Omental fat pad (tissue), 4 donors: ENCODE results near the gene MNT. TPM values are rescaled to one million over a fixed set of nuclear protein-coding genes. Genes with fewer than 3 reads are reported as not detected.

ENCODE experiments used
- ATAC-seq: fragments of 150-250 bp; one replicate; pipeline ENCODE4 v1.9.1; 2016; ENCODE audit warnings: mild to moderate bottlenecking, moderate library complexity; ENCODE audit not compliant: low FRiP score
- DNase-seq: peaks from one replicate; pipeline ENCODE4 v3.0.0-alpha.2; 2019; ENCODE audit warnings: low spot score
- CTCF ChIP-seq, 3 donors: fragments of 450-650 bp; IDR thresholded peaks; one replicate each; pipeline ENCODE4 v1.5.1; 2016 to 2017; ENCODE audit warnings: antibody characterized with exemption in 3 of 3, mild to moderate bottlenecking in 3 of 3, moderate library complexity in 2 of 3
- total RNA-seq, 4 donors: library from RNA; depleted of rRNA; stranded (reverse); fragments of >200 nt; gene quantifications; one replicate each; pipeline ENCODE4 v1.1.0, GENCODE V29; 2016

MNT gene
- total RNA-seq, 4 donors from 2014 or later = 11.9 to 23.2 (median 18.5) TPM

- TF ChIP-seq CTCF (IDR thresholded peaks at IDR 0.05) = no peak
These were observed 9.1 kb downstream of the MNT start for GRCh38 chr17:2391597-2392251.

GRCh38 chr17:2390199-2390836, 10.5 kb downstream of the MNT start:
- TF ChIP-seq CTCF (IDR thresholded peaks at IDR 0.05) = no peak
- DNase-seq (no peak), ATAC-seq (no peak)

More at GRCh38 chr17:2391597-2392251, 9.1 kb downstream of the MNT start:
- DNase-seq = no peak
- ATAC-seq = no peak

- TF ChIP-seq CTCF (IDR thresholded peaks at IDR 0.05) = no peak
- DNase-seq (no peak), ATAC-seq (no peak)
These were observed 12.2 kb downstream of the MNT start for GRCh38 chr17:2388683-2389055.

GRCh38 chr17:2388020-2388682, 12.7 kb downstream of the MNT start:
- DNase-seq (no peak), ATAC-seq (no peak)
- no peak for TF ChIP-seq CTCF (IDR thresholded peaks at IDR 0.05)

- no peak for DNase-seq
- no peak for TF ChIP-seq CTCF (IDR thresholded peaks at IDR 0.05)
- no peak for ATAC-seq
These were observed 13.5 kb downstream of the MNT start for GRCh38 chr17:2387086-2388019.

- no peak for DNase-seq
- no peak for ATAC-seq
- TF ChIP-seq CTCF (IDR thresholded peaks at IDR 0.05) = no peak
These were observed 14.3 kb downstream of the MNT start for GRCh38 chr17:2386400-2387085.
